ENCODE results near the gene ALPP.
"Not testable (repeated sequence)": the region's sequence is repeated elsewhere in the genome, so short reads cannot be mapped to it uniquely, and the experiment has no call there.

Gene ALPP

DNA sequence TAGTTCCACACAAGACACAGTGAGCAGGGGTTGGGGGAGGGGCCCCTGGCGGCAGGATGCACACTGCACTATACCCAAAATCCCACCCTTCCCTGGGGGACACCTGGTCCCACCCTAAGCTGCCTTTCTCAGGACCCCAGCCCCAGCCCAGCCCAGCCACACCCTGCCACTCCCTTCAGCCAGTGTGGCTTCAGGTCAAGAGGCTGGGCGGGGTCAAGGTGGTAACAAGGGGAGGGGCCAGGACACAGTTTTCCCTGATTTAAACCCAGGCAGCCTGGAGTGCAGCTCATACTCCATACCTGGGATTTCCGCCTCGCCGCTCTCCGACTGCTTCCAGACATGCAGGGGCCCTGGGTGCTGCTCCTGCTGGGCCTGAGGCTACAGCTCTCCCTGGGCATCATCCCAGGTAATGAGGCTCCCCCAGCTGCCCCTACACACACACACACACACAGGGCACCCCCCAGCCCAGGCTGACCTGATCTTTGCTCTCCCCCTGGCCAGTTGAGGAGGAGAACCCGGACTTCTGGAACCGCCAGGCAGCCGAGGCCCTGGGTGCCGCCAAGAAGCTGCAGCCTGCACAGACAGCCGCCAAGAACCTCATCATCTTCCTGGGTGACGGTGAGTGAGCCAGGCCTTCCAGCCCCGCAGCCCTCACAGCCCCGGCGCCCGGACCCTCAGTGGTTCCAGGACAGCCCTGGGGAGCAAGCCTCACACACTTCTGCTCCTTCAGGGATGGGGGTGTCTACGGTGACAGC is 28.2 kb downstream of the ALPP start, which contains the start of gene ALPG:
TSS of gene ALPG (plus strand) at position 289 of the 755 bp plus-strand sequence. CDS start at position 340, 51 bp downstream.
- DNase-seq (ENCODE audit: low spot score), result no peak

DNA sequence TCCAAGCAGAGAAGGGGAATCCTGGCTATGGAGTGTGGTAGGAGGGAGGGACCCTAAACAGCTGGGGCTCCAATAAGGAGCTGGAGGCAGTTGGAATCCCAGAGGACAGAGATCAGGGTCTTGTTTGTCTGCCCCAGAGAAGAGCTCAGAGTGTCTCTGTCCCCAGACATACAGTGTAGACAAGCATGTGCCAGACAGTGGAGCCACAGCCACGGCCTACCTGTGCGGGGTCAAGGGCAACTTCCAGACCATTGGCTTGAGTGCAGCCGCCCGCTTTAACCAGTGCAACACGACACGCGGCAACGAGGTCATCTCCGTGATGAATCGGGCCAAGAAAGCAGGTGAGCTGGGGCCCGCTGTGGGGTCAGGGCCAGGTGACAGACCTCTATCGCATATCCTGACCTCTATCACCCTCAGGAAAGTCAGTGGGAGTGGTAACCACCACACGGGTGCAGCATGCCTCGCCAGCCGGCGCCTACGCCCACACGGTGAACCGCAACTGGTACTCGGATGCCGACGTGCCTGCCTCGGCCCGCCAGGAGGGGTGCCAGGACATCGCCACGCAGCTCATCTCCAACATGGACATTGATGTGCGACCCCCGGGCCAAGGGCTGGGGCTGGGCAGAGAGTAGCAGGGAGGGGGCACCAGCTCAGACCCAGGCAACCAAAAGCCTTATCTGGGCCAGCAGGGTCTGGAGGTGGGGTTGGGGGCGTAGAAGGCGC is 29.0 kb downstream of the ALPP start:
- DNase-seq (ENCODE audit: low spot score), result not testable (repeated sequence)

DNA sequence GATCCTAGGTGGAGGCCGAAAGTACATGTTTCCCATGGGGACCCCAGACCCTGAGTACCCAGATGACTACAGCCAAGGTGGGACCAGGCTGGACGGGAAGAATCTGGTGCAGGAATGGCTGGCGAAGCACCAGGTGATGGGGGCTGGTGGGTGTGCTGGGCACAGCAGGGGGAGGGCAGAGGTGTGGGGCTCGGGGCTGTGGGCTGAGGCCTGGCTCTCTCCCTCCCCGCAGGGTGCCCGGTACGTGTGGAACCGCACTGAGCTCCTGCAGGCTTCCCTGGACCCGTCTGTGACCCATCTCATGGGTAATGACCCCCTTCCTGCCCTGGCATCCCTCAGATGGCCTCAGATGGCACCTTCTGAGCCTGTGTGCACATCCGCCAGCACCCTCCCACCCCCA is 29.7 kb downstream of the ALPP start:
- not testable (repeated sequence) for DNase-seq (ENCODE audit: low spot score)

DNA sequence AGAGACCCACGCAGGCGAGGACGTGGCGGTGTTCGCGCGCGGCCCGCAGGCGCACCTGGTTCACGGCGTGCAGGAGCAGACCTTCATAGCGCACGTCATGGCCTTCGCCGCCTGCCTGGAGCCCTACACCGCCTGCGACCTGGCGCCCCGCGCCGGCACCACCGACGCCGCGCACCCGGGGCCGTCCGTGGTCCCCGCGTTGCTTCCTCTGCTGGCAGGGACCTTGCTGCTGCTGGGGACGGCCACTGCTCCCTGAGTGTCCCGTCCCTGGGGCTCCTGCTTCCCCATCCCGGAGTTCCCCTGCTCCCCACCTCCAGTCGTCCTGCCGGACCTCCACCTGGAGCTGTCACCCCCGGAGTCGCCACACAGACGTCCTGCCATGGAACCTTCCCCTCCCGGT is 31.1 kb downstream of the ALPP start:
- DNase-seq (ENCODE audit: low spot score), result not testable (repeated sequence)

DNA sequence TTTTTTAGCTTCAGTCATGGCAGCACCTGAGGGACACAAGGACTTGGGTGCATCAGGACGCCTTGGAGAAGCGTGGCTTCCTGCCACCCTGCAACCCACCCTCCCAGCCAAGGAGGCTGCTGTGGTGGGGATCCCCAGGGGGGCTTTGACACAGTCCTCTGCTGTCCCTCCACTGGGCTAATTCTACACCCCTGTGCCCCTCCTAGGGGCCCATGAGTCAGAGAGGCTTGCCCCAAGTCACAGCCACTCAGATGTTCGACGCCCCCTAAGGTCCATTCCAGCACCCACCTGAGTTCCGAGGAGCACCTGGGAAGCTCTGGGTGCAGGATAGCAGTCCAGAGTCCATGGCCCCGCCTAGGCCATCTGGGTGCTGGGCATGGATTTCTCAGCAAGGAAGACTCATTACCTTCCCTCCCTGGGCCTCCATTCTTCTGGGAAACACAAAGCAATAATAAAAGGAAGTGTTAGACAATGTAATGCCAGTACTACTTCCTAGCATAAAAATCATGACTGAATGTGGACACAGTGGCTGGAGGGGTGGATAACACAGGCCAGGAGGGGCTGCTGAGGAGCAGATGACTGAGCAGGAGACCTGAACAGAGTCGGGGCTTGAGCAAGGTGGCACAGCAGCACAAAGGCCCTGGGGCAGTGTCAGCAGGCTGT is 31.8 kb downstream of the ALPP start:
- no peak for DNase-seq (ENCODE audit: low spot score)

DNA sequence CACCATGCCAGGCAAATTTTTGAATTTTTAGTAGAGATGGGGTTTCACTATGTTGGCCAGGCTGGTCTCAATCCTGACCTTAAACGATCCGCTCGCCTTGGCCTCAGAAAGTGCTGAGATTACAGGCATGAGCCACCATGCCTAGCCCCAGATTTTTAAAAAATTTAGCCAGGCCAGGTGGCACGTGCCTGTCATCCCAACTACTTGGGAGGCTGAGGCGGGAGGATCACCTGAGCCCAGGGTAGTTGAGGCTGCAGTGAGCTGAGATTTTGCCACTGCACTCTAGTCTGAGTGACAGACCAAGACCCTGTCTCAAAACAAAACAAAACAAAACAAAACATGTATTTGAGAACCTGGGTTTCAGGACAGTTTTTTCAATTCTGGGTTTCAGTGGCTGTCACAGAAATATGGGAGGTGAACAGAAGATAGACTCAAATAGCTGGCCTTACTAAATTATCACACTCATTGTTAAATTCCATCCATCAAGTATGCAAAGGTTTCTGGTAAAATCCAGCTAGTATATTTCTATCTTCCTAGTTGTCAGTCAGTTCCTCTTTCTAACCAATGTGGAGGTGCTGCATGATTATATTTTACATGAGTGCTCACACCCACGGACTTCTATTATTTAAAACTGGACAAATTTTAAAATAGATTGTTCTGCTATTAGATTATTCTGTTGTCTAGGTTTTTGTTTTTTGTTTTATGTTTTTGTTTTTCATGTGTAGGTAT is 33.5 kb downstream of the ALPP start:
- DNase-seq (ENCODE audit: low spot score), result no peak

DNA sequence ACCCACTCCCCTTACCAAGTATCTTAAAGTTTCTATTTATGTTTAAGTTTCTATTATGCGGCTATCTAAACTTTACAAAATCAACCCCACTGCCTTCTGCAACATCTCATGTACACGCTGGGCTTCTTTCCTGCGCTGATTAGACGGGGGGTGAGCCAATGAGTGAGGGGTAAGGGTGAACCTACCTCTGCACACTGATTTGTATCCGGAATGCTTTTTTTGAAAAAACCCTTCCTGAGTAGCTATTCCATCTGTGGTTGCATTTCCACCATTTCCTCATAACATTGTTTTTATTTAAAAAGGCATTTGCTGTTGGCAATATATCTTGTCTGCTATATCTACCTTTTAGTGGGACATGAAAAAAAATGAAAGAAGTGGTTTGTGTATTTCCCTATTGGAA is 34.4 kb downstream of the ALPP start:
- no peak for DNase-seq (ENCODE audit: low spot score)

DNA sequence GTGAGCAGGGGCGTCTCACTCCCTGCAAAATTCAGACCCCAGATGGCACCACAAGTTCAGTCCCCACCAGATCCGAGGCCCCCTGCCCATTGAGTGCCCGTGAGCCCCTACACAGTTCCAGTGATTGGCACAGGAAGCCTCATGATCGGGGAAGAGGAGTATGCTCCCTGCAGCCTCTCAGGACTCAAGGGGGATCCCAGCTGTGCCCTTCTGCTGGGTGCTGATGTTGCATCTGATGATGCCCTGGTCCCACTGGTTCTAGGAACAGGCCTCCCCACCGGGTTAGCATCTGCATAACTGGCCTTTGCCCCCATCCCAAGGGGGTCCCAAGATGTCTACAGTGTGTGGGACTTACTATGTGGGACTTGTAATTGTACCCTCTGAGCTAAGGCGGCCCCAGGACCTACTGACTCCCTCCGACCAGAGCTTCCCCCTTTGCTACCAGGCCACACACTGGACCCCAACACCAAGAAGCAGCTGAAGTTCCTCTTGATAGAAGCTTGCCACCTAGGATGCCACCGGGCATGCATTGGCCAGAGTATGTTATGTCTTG is 36.7 kb downstream of the ALPP start:
- no peak for DNase-seq (ENCODE audit: low spot score)

DNA sequence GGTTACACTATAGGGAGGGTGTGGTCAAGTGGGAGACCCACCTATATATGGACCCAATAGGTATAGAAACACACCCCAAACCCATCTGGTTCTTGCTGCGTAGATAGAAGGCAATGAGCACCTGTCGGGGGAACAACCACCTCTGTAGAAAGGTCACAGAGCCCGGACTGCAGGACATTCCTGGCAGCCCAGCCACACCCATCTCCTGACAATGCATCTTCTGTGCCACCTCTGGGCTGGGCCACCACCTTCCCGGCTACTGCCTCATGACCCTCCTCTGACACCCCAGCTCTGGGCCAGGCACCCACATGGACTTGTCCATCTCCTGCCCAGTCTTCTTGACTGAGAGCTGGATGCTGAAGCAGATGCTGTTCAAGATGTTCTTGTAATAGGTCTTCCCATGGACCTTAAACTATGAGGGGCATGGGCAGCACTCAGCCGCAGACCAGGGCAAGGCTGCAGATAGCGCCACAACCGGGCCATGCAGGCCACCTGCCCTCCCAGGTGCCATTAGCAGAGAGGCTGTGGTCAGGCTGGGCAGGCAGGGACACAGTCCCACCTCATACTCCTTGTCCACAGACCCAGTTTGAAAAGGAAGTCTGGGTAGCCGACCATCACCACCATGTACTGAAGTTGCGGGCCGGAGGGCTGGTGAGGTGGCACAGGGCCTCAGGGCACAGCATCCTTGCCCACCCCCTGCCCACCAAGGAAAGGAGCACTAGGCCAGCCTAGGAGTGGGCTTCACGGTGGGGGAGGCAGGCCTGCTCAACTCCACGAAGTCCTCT is 37.4 kb downstream of the ALPP start:
- no peak for DNase-seq (ENCODE audit: low spot score)

DNA sequence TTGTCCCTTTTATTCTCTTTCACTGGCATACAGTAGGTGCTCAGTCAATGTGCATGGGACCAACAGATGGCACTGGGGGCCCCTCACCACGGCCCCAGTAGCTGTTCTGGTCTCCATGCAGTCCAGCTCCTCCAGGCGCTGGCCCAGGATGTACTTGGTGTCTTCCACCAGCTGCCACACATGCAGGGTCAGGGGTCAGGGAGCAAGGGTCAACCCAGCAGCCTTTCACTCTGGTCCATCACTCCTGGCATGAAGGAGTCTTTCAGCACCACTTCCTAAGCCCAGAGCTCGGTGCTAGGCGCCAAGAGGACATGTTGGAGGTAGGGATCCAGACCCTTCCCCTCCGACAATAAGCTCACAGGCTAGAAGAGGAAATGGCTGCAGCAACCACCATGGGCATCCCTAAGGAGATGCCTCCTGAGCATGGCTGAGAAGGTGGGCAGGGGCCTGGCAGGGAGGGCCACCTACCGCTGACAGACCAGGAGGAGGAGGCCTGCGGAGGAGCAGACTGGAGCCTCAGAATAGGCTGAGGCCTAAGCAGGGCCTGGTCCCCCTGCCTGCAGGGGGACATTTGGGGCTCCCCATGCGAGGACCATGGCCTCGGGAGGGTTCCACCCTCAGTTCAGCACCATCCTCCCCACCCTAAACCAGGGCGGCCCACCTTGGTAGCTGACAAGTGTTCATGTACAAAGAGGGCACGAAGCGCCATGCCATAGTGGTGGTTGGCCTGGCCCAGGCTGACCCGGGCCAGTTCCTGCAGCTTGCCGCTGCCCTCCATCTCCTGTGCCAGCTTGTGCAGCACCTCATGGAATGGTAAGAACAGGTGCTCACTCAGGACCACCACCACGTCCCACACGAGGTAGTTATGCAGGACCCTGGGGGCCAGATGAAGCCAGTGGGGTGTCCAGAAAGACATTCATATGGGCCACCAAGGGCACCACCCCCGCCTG is 38.2 kb downstream of the ALPP start:
- no peak for DNase-seq (ENCODE audit: low spot score)

DNA sequence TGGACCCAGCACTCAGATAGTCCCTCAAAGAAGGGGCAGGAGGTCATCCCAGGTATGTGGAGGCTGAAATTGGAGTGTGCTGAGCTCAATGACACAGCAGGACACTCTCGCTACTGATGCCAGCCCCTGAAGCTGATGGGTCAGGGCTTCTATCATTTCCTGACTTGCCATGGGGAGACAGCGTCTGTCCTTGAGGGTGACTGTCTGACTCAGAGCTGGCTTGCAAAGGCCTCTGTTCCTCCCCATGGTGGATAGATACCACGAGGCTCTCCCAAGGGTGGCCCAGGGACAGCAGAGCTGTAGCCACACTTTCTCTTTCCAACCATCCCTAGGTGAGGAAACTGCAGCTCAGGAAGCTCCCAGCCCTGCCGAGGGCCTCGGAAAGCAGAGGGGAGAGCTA is 38.9 kb downstream of the ALPP start:
- DNase-seq (ENCODE audit: low spot score), result no peak

DNA sequence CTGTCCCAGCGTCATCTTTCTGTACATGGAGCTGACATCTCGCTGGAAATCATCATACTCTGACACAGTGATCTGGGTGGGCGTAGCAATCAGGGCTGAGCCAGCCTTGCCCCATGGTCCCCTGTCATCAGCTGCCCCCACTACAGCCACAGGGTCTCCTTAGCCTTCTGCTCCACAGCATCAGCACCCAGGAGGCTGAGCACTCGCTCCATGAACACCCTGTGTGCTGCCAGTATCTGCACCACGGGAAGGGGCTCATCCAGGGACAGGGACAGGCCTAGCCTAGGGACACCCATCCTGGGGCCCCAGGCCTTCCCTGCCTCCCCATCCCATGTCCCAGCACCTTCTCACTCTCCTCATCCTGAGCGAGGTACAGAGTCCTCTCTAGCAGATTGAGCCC is 39.5 kb downstream of the ALPP start:
- DNase-seq (ENCODE audit: low spot score), result no peak

DNA sequence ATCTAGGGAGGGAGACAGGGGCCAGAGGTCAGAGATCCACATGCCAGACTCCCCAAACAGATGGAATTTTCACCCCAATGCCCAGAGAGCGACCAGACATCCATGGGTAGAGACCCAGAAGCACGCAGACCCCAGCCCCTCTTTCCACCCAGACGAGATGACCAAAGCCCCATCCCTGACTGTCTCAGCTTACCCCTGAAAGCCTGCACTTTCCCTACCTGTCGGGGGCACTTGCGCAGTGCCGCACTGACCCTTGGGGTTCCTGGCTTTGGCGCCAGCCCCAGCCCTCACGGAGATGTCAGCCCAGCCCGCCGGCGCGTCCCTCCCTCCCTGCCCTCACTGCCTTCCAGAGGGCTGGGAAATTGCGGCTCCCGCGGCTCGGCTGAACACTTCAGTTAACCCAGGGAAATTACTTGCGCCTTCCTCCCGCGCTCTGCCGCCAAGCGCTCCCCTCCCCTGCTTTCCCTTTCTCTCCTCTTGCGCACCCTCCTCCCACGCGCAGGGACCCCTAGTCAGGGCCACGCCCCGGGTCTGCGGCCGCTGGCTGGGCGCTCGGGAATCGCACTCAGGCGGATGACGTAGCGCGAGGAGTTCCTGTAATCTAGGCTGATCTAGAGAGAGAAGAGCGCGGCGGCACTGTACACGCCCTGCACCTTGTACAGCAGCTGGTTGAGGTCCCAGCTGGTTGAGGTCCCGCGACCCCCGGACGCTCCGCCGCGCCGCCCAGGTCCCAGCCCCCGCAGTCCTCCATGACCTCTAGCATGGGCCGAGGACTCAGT is 40.1 kb downstream of the ALPP start:
- DNase-seq (ENCODE audit: low spot score), result no peak

DNA sequence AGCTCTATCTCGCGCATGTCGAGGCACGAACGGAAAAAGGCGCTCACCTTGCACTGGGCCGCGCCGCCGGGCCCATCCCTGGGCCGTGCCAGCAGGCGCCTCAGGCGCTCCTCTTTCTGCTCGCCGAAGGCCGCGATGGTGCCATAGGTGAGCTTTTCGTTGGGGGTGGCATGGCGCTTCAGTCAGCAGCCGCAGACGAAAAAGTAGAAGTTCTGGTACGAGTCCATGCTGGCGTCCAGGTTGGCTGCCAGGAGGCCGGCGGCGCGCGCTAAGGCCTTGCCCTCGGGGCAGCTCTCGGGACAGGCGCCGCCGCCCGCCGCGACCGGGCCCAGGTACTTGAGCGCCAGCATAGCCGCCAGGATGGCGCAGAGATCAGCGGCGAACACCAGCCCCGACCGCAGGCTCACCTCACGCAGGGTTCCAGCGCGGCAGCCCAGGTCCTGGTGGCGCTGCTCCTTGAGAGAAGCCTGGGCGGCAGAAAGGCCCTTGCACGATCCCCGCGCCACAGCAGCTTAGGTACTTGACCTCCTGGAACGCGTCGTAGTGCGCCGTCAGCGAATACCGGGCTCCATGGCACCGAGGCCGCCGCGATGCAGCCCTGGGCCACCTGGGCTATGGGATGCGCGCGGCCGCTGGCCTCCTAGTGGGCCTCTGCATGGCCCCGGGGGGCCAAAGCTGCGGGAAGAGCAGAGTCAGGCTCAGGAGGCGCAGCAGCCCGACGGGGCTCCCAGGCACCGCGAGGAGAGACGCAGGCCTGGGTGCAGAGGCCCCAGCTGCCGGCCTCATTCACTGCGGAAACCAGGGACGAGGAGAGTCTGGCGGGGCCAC is 40.9 kb downstream of the ALPP start:
- no peak for DNase-seq (ENCODE audit: low spot score)

DNA sequence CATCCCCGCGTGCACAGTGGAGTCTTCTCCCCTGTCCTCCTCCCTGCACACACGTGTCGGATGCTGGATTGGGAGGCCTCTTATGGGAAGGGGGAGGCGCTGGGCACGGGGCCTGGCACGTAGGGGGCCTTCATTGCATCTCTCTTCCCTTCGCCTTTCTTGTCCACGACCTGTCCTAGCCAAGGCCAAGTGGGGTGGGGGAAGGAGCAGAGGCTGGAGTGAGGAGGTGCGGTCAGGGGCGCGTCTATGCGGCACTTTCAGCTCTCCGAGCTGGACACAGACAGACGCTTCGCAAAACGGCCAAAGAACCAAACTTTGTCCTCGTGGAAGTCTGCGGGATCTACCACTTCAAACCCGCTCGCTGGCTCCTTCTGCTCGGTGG is 41.5 kb downstream of the ALPP start:
- DNase-seq (ENCODE audit: low spot score), result no peak

DNA sequence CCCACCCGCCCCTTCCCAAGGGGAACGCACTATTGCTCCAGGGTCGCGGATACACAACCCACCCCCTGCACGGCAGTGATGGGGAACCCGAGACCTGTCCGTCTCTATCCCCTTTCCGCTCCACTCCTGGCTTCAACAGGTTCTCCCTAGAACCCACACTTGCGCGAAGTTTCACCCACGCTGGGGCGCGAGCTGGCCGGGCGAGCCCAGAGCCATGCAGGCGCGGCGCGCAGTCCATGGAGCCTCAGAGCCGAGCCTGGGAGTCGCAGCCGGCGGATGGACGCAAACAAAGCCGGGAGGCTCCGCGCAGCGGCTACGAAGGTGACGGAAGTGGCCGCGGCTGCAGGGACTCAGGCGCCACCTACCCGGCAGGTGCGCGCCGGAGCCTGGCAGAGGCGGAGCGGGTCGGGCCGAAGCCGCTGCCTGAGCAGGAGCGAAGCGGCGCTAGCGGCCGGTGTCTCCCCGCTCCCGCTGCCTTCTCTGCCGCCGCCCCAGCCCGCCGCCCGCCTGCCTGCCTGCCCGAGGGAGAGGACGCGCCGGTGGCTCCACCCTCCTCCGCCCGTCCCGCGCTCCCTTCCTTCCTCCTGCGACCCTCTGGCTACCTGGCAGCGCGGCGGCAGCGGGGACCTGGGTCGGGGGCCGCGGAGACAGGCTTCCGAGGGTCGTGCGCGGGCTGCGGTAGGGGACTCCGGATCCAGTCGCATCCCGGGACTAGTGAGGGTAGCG is 42.1 kb downstream of the ALPP start:
- no peak for DNase-seq (ENCODE audit: low spot score)

DNA sequence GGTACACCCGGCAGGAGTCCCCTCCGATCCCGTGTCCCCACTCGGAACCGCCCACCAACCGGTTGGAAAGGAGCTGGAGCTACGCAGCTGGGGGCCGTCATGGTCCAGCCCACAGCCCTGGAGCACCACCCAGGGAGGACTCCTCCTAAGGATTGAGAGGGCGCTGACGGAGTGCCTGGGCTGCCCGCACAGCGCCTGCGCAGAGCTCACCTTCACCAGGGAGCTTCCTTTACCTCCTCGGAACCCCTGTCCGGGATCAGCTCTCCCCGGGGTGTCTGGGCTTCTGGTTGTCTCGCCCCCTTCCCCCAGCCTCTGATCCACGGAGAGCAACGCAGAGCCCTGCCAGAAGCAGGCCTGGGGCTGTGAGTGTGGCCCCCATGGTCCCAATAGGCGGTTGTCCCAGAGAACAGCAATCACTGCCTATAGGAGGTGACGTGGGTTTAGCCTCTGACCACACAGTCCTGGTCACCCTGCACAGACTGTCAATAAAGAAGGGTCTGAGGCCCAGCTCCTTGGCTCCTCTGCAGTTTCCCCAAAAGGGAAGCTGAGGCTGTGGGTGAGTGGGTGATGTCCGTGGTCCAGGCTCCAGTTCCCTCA is 42.7 kb downstream of the ALPP start:
- DNase-seq (ENCODE audit: low spot score), result no peak

Data from pons (tissue), 1 donor.